ENCODE data around the gene CCDC187.

DNA sequence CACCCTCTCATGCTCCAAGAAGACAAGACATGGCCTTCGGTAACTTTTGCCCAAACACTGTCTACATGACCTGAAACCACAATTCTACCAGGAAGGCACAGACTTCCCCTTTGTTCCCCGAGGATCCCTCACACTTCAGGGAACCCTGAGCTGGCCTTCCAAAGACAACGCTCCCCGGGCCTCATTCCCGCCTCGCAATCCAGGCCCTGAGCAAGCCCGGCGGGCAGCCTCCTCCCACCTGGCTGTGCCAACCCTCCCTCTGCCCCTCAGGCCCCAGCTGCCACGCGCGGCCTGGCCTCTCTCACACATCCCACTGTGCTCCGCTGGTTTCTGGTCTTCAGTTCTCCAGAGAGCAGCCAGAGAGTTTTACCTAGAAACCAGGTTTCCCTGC, 65.6 kb downstream of the CCDC187 start:
- TF ChIP-seq POLR2A (IDR thresholded peaks at IDR 0.05; ENCODE audit: low read depth, low read length) (no peak), POLR2AphosphoS5 (IDR thresholded peaks at IDR 0.05; ENCODE audit: low read depth, low read length) (no peak), TAF1 (IDR thresholded peaks at IDR 0.05; ENCODE audit: borderline replicate concordance, low read depth, low read length) (no peak)

All from GM12892 (cell line).